HEK293 (cell line): ENCODE data around the gene ELFN1.

Source experiments
- CTCF ChIA-PET: fragments of 350-600 bp; formaldehyde crosslinking; extraction: SDS; loops from one replicate; lab custom pipeline; 2021; ENCODE audit warnings: antibody characterized with exemption; lab: Yijun Ruan, JAX
- POLR2A ChIA-PET: fragments of 300-600 bp; formaldehyde crosslinking; extraction: SDS; loops from one replicate; lab custom pipeline; 2020; ENCODE audit warnings: antibody characterized with exemption, inconsistent platforms; lab: Yijun Ruan, JAX
- H3K27ac ChIP-seq: fragments of 200-500 bp; sonication (Bioruptor generic); 2 replicates; pipeline ENCODE4 v1.5.1; 2014; ENCODE audit warnings: low read depth, low read length, control low read depth, inconsistent platforms; ENCODE audit errors: extremely low read depth
- H3K36me3 ChIP-seq, 2 experiments: fragments of 200-500 bp in 1 of 2; sonication (Bioruptor generic) in 1 of 2; 1 replicate in 1 of 2; 2 replicates in 1 of 2; pipeline ENCODE4 v1.5.1; 2014 to 2017; ENCODE audit warnings: inconsistent platforms in 2 of 2, low read length in 2 of 2; ENCODE audit not compliant: control insufficient read depth in 2 of 2, insufficient read depth in 1 of 2
- H3K4me1 ChIP-seq: fragments of 200-500 bp; sonication (Bioruptor generic); 2 replicates; pipeline ENCODE4 v1.5.1; 2014; ENCODE audit warnings: mild to moderate bottlenecking, low read length, inconsistent platforms; ENCODE audit not compliant: control insufficient read depth, insufficient read depth
- H3K4me3 ChIP-seq: 2 replicates; pipeline ENCODE4 v1.5.1; 2011; ENCODE audit warnings: low read depth, mild to moderate bottlenecking, control low read depth, low read length, moderate library complexity
- H3K9me3 ChIP-seq: fragments of 200-500 bp; sonication (Bioruptor generic); 2 replicates; pipeline ENCODE4 v1.5.1; 2014; ENCODE audit warnings: low read depth, low read length, inconsistent platforms; ENCODE audit not compliant: control insufficient read depth, insufficient read depth
- BCL6B ChIP-seq: fragments of 450-650 bp; formaldehyde crosslinking; IDR thresholded peaks from 2 replicates; pipeline ENCODE4 v1.5.1; 2017; ENCODE audit warnings: missing biosample characterization, missing genetic modification characterization
- EGR2 ChIP-seq: fragments of 450-650 bp; formaldehyde crosslinking; IDR thresholded peaks from 2 replicates; pipeline ENCODE4 v1.5.1; 2016; ENCODE audit warnings: low read depth, missing biosample characterization, missing genetic modification characterization
- GLIS1 ChIP-seq: fragments of 450-650 bp; formaldehyde crosslinking; IDR thresholded peaks from 2 replicates; pipeline ENCODE4 v1.5.1; 2016; ENCODE audit warnings: missing biosample characterization, missing genetic modification characterization
- KLF9 ChIP-seq: fragments of 450-650 bp; formaldehyde crosslinking; IDR thresholded peaks from 2 replicates; pipeline ENCODE4 v1.5.1; 2016; ENCODE audit warnings: missing biosample characterization, missing genetic modification characterization, low read depth
- REPIN1 ChIP-seq: fragments of 450-650 bp; formaldehyde crosslinking; IDR thresholded peaks from 2 replicates; pipeline ENCODE4 v1.5.1; 2017; ENCODE audit warnings: missing biosample characterization, missing genetic modification characterization, low read depth
- TRIM28 ChIP-seq: IDR thresholded peaks from 2 replicates; pipeline ENCODE4 v1.6.1; 2011; ENCODE audit warnings: low read length, control low read depth, borderline replicate concordance
- ZBTB20 ChIP-seq: fragments of 450-650 bp; formaldehyde crosslinking; IDR thresholded peaks from 2 replicates; pipeline ENCODE4 v1.5.1; 2016; ENCODE audit warnings: missing biosample characterization, missing genetic modification characterization
- ZFHX2 ChIP-seq: fragments of 450-650 bp; formaldehyde crosslinking; conservative IDR thresholded peaks from 2 replicates; pipeline ENCODE4 v1.5.1; 2016; ENCODE audit warnings: missing biosample characterization, missing genetic modification characterization
- ZFP69B ChIP-seq: fragments of 450-650 bp; formaldehyde crosslinking; IDR thresholded peaks from 2 replicates; pipeline ENCODE4 v1.5.1; 2016; ENCODE audit warnings: missing biosample characterization, missing genetic modification characterization
- ZNF133 ChIP-seq: fragments of 450-650 bp; formaldehyde crosslinking; IDR thresholded peaks from 2 replicates; pipeline ENCODE4 v1.5.1; 2016; ENCODE audit warnings: missing biosample characterization, missing genetic modification characterization
- ZNF157 ChIP-seq: fragments of 450-650 bp; formaldehyde crosslinking; IDR thresholded peaks from 2 replicates; pipeline ENCODE4 v1.5.1; 2016; ENCODE audit warnings: missing biosample characterization, missing genetic modification characterization
- ZNF2 ChIP-seq: fragments of 450-650 bp; formaldehyde crosslinking; IDR thresholded peaks from 2 replicates; pipeline ENCODE4 v1.5.1; 2016; ENCODE audit warnings: missing biosample characterization, missing genetic modification characterization
- ZNF202 ChIP-seq: fragments of 450-650 bp; formaldehyde crosslinking; IDR thresholded peaks from 2 replicates; pipeline ENCODE4 v1.5.1; 2016; ENCODE audit warnings: missing biosample characterization, missing genetic modification characterization, borderline replicate concordance
- ZNF266 ChIP-seq: fragments of 450-650 bp; formaldehyde crosslinking; IDR thresholded peaks from 2 replicates; pipeline ENCODE4 v1.5.1; 2016; ENCODE audit warnings: missing biosample characterization, missing genetic modification characterization, low read depth
- ZNF391 ChIP-seq: fragments of 450-650 bp; formaldehyde crosslinking; IDR thresholded peaks from 2 replicates; pipeline ENCODE4 v1.5.1; 2016; ENCODE audit warnings: low read depth, missing biosample characterization, missing genetic modification characterization, borderline replicate concordance
- ZNF510 ChIP-seq: fragments of 450-650 bp; formaldehyde crosslinking; IDR thresholded peaks from 2 replicates; pipeline ENCODE4 v1.5.1; 2018; ENCODE audit warnings: mild to moderate bottlenecking, missing genetic modification characterization, missing biosample characterization; ENCODE audit not compliant: insufficient replicate concordance
- ZNF654 ChIP-seq: fragments of 450-650 bp; formaldehyde crosslinking; IDR thresholded peaks from 2 replicates; pipeline ENCODE4 v1.5.1; 2016; ENCODE audit warnings: low read depth, missing biosample characterization, missing genetic modification characterization
- ZNF768 ChIP-seq: fragments of 450-650 bp; formaldehyde crosslinking; IDR thresholded peaks from 2 replicates; pipeline ENCODE4 v1.5.1; 2018; ENCODE audit warnings: missing biosample characterization, mild to moderate bottlenecking, missing genetic modification characterization
- ZSCAN23 ChIP-seq: fragments of 450-650 bp; formaldehyde crosslinking; IDR thresholded peaks from 2 replicates; pipeline ENCODE4 v1.5.1; 2016; ENCODE audit warnings: missing biosample characterization, missing genetic modification characterization

ELFN1 gene

GRCh38 chr7:1749351-1749863 is 79.3 kb downstream of the ELFN1 start:
- ChIA-PET POLR2A (no interaction called here), CTCF (interaction anchor here (0.6 kb wide), 1 partner anchor 690 kb away, joined by 4 read pairs; no protein-coding TSS in a partner anchor)
- no peaks in the 10 kb centered on the region for H3K4me1 ChIP-seq
- no peaks in the 10 kb centered on the region for H3K36me3 ChIP-seq
- TF ChIP-seq ZFP69B (tag by site-specific recombination) = no peak
- TF ChIP-seq ZNF654 (tag by site-specific recombination) = no peak
- TF ChIP-seq KLF9 (tag by site-specific recombination) = no peak
- TF ChIP-seq ZBTB20 (tag by site-specific recombination) = no peak
- no peak for TF ChIP-seq BCL6B (tag by site-specific recombination)
- no peak for TF ChIP-seq TRIM28
- no peak for TF ChIP-seq ZNF768
- no peak for TF ChIP-seq ZNF133 (tag by site-specific recombination)
- TF ChIP-seq ZNF266 (tag by site-specific recombination) = no peak
- no peak for TF ChIP-seq ZNF510 (tag by site-specific recombination)
- no peak for TF ChIP-seq ZNF391 (tag by site-specific recombination)
- no peak for TF ChIP-seq ZNF2 (tag by site-specific recombination)
- H3K9me3 ChIP-seq = no peaks in the 10 kb centered on the region
- no peak overlapping the region for H3K4me3 ChIP-seq
- no peak overlapping the region for H3K27ac ChIP-seq

GRCh38 chr7:1749864-1750466 is 79.9 kb downstream of the ELFN1 start:
- Histone ChIP-seq H3K9me3 (no peaks in the 10 kb centered on the region), H3K4me3 (no peak overlapping the region), H3K4me1 (no peaks in the 10 kb centered on the region), H3K36me3 (no peaks in the 10 kb centered on the region), H3K27ac (no peak overlapping the region)
- CTCF ChIA-PET = no interaction called here
- no peak for TF ChIP-seq ZNF157 (tag by site-specific recombination)
- peak; percentile 35; the same call in 1 of the 2 replicates for TF ChIP-seq EGR2 (tag by site-specific recombination)
- TF ChIP-seq GLIS1 (tag by site-specific recombination) = peak; percentile 84
- TF ChIP-seq ZSCAN23 = no peak
- peak; percentile 22; the same call in 1 of the 2 replicates for TF ChIP-seq ZFHX2 (tag by site-specific recombination)
- POLR2A ChIA-PET = no interaction called here

GRCh38 chr7:1750541-1751021 is 80.5 kb downstream of the ELFN1 start:
- TF ChIP-seq KLF9 (tag by site-specific recombination) (no peak), ZNF202 (tag by site-specific recombination) (no peak), REPIN1 (tag by site-specific recombination) (no peak)
- no peak overlapping the region for H3K27ac ChIP-seq
- H3K36me3 ChIP-seq = no peaks in the 10 kb centered on the region
- ChIA-PET CTCF (no interaction called here), POLR2A (no interaction called here)
- no peaks in the 10 kb centered on the region for H3K9me3 ChIP-seq
- no peak overlapping the region for H3K4me3 ChIP-seq
- H3K4me1 ChIP-seq = no peaks in the 10 kb centered on the region
